GM19238 (cell line): Measurements from ENCODE around the gene SLC29A2.
A peak's percentile ranks its signal among the peaks of the same experiment; 100 is the strongest.
"Not testable (repeated sequence)": the region's sequence is repeated elsewhere in the genome, so short reads cannot be mapped to it uniquely, and the experiment has no call there.

Source experiments
- DNase-seq: peaks from one replicate; pipeline ENCODE4 v3.0.0; 2011; ENCODE audit warnings: low spot score; ENCODE audit not compliant: insufficient read length

SLC29A2 gene

DNA sequence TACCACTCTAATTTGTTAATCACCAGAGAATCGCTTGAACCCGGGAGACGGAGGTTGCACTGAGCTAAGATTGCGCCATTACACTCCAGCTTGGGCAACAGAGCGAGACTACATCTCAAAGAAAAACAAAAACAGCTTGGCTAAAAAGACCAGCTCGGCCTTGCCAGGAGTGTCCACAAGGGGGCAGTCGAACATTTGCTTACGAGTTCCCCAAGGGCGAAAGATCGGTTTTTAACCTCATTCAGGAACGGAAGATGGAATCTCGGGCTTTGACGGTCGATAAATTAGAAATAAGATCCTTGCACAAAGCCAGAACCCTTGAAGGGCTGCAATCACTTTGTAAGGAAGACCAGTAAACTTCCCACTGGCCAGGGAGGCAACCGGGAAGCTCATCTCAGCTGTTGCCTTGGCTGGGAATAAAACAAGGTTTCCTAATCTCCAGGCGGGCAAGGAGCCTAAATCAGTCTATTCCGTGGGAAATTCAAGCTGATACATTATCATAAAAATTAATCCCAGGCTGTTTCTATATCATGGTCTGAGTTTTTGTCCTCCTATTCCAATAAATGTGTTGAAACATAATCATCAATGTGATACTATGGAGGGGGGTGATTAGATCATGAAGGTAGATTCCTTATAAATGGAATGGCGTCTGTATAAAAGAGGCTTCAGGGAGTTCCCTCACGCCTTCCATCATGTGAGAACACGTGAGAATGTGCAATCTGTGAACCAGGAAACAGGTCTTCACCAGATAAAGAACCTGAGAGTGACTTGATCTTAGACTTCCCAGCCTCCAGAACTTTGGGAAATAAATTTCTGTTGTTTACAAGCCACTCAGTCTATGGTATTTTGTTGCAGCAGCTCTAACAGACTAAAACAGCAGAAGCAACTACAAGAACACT is 14.9 kb upstream of the SLC29A2 start:
- peak; percentile 37 for DNase-seq

- not testable (repeated sequence) for DNase-seq
Observed at GRCh38 chr11:66384316-66384715, 12.8 kb upstream of the SLC29A2 start.

DNA sequence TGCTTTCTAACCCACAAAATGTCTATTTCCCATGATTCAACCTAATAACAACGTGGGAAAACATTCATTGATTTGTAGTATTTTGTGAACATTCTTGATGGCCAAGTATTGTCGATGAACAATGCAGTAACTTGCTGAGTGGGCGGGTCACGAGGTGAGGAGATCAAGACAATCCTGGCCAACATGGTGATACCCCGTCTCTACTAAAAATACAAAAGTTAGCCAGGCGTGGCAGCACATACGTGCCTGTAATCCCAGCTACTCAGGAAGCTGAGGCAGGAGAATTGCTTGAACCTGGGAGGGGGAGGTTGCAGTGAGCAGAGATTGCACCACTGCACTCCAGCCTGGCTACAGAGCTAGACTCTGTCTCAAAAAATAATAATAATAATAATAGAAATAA is 8.7 kb upstream of the SLC29A2 start:
- not testable (repeated sequence) for DNase-seq

DNA sequence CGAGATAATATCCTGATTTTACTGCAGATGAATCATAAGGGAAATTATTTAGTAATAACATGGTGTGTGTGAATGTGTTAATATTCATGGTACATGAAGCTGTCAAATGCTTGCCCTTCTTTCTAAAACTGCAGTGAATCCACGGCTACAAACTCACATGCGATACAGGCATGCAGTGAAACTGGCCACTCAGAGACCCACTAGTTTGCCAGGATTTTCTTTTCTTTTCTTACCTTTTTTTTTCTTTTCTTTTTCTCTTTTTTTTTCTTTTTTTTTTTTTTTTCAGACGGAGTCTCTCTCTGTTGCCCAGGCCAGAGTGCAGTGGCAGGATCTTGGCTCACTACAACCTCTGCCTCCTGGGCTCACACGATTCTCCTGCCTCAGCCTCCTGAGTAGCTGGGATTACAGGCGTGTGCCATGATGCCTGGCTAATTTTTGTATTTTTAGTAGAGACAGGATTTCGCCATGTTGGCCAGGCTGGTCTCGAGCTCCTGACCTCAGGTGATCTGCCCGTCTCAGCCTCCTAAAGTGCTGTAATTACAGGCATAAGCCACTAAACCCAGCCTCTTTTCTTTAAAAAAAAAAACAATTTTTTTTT is 2.2 kb upstream of the SLC29A2 start:
- DNase-seq, result not testable (repeated sequence)

DNA sequence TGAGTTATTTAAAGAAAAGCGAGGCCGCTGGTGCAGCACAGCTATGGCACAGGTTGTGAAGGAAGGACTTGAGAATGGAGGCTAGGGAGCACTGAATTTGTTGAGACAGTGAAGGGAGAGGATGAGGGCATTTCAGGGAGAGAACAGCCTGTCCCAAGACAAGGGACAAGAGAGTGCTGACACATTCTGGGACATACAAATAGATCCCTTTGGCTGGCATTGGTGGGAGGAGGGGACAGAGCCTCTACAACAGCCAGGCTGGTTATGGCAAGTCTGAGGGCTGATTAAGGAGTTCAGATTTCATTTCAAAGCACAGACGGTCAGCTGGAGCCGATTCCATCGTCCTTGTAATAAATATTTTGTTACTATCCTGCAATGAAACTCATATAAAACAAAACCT is 1.7 kb upstream of the SLC29A2 start:
- DNase-seq, result no peak

DNA sequence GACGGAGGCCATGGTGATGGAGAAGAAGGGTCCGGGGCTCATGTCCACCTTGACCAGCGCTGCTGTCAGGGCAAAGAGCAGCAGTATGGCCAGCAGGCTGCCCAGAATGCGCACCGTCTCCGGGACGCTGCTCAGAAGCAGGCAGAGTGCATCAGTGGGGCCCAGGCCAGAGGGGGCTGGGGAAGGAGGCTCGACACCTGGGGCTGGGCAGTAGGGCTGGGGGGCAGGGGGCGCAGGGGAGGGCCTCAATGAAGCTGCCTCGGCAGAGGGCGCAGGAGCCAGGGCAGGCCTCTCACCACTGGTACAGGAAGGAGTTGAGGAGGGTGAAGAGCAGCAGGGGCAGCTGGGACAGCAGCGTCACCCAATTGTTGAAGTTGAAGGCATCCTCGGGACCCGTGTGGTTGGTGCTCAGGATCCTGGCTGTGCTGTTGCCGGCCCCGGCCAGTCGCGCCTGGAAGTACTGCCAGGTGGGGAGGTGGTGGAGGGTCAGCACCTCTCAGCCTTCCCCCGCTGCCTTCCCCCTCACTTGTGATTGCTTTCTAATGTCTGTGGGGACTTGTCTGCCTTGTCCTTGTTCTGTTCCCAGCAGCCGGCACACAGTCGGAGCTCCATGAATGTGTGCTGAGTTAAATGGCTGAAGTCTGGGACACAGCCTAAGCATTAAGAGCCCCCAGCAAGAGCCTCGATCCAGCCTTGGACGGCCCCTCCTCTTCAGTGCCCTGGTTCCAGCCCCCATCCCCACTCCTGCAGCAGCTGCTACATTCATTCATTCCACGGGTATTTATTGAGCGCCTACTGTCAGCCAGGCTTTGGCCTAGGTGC is 2.3 kb downstream of the SLC29A2 start:
- DNase-seq, result no peak

DNA sequence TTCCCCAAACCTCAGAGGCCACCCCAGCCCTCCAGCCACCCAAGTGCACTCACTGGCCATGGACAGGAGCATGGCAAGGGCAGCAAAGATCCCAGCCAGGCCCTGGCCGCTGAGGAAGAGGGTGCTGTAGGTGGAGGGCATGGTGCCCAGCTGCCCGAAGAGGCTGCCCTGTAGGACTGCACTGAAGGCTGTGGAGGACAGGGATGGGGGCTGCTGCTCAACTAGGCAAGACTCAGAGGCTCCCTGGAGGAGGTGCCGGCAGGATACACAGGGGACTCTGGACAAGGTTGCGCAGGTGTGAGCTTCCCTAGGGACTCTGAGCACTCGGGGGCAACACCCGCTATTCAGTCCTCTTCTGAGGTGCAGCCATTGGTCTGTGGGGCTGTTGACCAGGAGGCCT is 3.1 kb downstream of the SLC29A2 start:
- DNase-seq, result no peak

DNA sequence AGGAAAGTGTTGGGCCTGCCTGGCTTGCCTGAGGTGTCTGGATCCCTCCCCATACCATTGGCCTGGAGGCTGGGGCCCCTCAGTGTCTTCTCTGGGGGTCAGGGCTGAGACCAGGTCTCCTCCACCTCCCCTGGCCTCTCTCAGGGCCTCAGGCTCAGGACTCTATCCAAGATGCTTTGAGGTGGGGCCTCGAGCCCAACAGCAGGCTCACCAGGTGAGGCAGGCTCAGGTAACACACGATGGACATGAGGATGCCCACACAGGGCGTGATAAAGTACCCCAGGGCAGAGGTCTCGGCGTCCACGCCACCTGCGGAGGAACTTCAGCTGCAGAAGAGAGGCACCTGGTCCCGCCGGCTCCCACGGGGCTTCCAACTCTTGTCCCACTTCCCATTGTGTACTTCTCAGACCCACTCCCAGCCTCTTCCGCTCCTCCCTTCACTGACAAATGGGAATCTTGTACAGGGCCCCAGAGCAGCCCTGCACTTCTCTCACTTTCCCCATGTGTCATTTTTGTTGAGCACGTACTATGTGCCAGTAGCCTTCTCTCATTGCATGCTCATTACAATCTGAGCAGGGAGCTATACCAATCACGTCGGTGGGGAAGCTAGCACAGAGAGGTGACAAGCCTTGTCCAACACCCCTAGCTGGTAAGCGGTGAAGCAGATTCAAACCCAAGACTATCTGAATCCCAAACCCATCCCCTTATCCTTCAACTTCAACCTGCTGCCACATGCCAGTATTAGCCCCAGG is 3.8 kb downstream of the SLC29A2 start:
- no peak for DNase-seq

DNA sequence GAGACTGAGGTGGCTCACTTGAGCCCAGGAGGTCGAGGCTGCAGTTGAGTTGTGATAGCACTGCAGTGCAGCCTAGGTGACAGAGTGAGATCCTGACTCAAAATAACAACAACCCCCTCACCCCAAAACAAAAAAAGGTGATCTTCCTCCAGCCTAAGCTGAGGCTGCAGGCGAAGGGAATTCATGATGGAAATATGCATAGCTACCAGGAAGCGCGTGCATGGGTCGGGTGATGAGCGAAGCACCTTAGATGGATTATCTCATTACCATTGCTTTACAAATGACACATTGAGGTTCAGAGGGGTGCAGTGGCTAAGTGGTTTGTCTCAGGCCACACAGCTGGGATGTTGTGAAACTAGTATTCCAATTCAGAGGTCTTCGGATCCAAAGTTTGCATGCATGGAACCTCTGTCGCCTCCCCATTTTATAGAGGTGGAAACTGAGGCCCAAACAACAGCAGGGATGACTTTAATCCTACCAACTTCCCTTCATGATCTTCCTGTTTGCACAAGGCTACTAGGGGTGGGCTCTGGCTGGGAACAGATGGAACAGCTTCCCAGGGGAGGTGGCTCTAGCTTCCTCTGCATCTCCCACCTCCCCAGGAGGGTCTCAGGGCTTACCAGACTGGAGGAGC is 4.6 kb downstream of the SLC29A2 start:
- DNase-seq, result no peak

- no peak for DNase-seq
Observed at GRCh38 chr11:66365711-66366619, 5.6 kb downstream of the SLC29A2 start.

- DNase-seq, result no peak
Observed at GRCh38 chr11:66365166-66365565, 6.4 kb downstream of the SLC29A2 start.

DNA sequence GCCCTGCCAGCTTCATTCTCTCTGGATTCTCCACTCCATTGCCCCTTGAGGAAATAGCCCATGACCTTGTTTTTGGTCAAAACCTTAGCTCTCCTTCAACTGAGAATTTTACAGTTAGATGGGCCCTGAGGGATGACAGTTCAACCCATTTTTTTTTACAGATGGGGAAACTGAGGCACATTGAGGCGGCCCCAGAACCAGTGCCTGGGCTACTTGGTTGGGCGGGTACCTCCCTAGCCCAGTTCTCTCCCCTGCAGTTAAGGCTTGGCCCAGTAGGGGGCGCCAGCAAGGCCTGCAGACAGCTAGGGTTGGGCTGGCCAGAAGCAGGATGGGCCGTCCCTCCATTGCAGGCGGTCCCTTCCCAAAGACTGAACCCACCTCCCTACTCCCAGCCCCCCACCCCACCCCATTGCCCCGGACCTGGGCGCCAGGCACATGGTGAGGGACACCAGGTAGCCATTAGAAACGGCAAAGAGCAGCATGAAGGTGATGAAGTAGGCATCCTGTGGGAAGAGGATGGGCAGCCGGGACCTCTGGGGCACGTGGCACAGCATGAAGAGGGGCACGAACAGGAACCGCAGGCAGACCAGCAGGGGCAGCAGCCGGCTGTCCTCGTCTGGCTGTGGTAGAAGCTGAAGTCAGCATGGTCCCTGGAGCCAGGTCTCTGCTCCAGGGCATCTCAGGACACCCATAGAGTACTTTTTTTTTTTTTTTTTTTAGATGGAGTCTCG is 7.6 kb downstream of the SLC29A2 start:
- DNase-seq, result peak; percentile 66

DNA sequence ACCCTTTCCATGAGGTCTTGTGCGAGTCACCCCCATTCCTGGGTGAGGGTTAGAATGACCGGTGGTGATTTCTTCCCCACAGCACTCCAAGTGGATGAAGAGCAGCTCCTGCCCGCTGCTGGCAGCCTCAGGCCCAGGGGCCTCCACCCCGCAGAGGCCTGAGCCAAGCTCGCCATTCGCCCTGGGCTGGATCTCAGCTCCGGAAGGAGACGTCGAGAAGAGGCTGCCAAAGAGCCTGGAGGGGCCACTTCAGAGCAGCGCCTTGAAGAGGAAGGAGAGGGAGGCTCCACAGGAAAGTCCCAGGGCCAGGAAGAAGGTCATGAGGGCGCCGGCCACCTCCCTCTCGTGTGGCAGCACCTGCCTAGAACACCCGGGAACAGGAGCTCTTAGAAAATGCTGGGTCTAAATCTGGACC is 8.4 kb downstream of the SLC29A2 start:
- no peak for DNase-seq

DNA sequence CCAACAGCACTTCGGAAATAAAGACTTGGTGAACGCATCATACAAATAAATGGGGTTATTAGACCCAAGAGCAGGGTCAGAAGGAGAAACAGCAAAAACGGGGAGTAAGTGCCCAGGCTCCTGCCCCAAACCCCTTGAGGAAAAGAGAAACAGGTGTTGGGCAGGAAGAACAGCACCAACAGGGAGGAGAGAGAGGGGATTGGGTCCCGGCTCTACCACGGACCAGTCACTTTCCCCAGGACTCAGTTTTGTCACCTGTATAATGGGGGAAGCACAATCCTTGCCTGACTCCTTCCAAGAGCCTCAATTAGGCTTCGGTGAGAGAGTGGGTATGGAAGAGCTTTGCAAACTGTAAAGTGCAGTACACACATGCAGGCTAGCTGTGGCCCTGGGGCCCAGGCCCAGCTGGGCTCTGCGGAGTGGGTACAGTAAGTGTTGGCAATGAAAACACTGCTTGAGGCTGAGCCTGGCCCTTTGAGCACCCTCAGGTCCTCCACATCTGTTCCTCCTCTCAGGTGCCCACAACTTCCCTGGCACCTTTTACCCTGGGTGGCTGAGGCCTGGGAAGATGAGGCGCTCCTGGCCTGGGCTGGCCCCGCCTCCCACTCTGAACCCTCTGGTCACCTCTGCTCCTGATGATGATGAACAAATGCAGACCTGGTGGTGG is 8.9 kb downstream of the SLC29A2 start:
- DNase-seq, result no peak

DNA sequence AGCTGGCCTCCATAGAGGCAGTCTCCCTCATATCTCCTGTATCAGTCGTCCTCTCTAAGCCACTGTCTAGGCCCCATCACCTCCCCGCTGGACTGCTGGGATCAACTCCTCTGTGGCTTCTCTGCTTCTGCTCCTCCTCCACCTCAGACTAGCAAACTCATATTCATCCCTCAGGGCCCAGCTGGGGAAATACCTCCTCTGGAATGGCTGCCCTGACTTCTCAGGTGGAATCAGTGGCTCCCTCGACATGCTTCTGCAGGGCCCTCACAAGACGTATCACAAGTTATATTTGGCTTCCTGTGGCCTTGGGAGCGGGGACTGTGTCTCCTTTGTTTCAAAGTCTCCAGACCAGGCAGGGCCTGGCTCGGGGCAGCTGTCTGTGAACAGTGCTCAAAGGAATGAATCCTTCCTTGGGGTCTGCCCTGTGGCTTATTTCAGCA is 10.0 kb downstream of the SLC29A2 start:
- DNase-seq, result no peak

GRCh38 chr11:66360406-66361073 is 11.0 kb downstream of the SLC29A2 start:
- DNase-seq, result no peak

DNA sequence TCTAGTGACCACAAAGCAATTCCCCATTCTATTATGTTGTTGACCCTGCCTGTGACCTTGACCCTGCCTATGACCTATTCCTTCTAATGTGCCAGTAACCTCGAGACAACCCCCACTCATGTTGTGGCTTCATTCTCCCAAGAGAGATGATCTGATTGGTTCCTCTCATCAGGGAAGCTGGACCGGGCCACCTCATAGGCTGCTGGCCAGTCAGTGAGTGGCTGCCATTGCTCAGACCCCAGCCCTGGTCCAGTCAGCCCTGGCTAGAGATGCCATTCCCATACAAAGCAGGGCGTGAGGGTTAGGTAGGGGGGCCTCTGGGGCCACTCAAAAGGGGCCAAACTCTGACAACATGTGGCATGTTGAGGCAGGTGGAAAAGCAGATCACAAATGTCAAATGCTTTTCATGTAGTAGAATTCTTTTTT is 11.9 kb downstream of the SLC29A2 start:
- no peak for DNase-seq
